K562 (cell line): ENCODE data around the gene PDE6D. TPM values are rescaled to one million over a fixed set of nuclear protein-coding genes. Genes with fewer than 3 reads are reported as not detected.

Source experiments
- ARID2 ChIP-seq: fragments of 450-650 bp; IDR thresholded peaks from 2 replicates; pipeline ENCODE4 v1.6.1; 2017; ENCODE audit warnings: antibody characterized with exemption, mild to moderate bottlenecking
- ATF4 ChIP-seq: fragments of 450-650 bp; formaldehyde crosslinking; IDR thresholded peaks from 2 replicates; pipeline ENCODE4 v1.4.0; 2022; ENCODE audit warnings: mild to moderate bottlenecking, moderate library complexity
- BRD9 ChIP-seq: fragments of 450-650 bp; IDR thresholded peaks from 2 replicates; pipeline ENCODE4 v1.6.1; 2018; ENCODE audit warnings: low read depth; ENCODE audit not compliant: partially characterized antibody
- CC2D1A ChIP-seq: fragments of 450-650 bp; IDR thresholded peaks from 2 replicates; pipeline ENCODE4 v1.6.1; 2017; ENCODE audit warnings: mild to moderate bottlenecking
- CCAR2 ChIP-seq: fragments of 200-400 bp; formaldehyde crosslinking; IDR thresholded peaks from 2 replicates; pipeline ENCODE4 v1.6.1; 2017; ENCODE audit warnings: mild to moderate bottlenecking, low read depth, low read length
- CHD7 ChIP-seq: fragments of 200-600 bp; sonication (generic); IDR thresholded peaks from one replicate; pipeline ENCODE4 v1.6.1; 2012; ENCODE audit warnings: mild to moderate bottlenecking, low read depth, low read length, inconsistent platforms
- CSDE1 ChIP-seq, 2 experiments: fragments of 450-650 bp; IDR thresholded peaks; 2 replicates each; pipeline ENCODE4 v1.6.1; 2016; ENCODE audit warnings: mild to moderate bottlenecking in 1 of 2
- EP400 ChIP-seq: fragments of 450-650 bp; IDR thresholded peaks from 2 replicates; pipeline ENCODE4 v1.6.1; 2017; ENCODE audit warnings: antibody characterized with exemption, mild to moderate bottlenecking, moderate library complexity
- NFIC ChIP-seq: fragments of 450-650 bp; IDR thresholded peaks from 2 replicates; pipeline ENCODE4 v1.6.1; 2017; ENCODE audit warnings: mild to moderate bottlenecking, inconsistent platforms
- RERE ChIP-seq: sonication (generic); formaldehyde crosslinking; IDR thresholded peaks from 2 replicates; pipeline ENCODE4 v1.8.0; 2023; ENCODE audit warnings: missing genetic modification reagents, mild to moderate bottlenecking, borderline replicate concordance
- polyA plus RNA-seq, 8 experiments: library from polyadenylated mRNA; depleted of rRNA in 4 of 8; stranded (reverse) in 5 of 8; unstranded in 3 of 8; fragments of >200 nt; fragmentation: Nextera tagmentation in 2 of 8; fragmentation: Illumina TruSeq in 1 of 8; extraction: Ambion mirVana in 2 of 8; extraction: Trizol in 1 of 8; gene quantifications; 2 replicates each; pipeline versions ENCODE4 v1.2.1 to v1.2.3, GENCODE V29; 2011 to 2014; ENCODE audit warnings: inconsistent platforms in 1 of 8, missing spikeins in 1 of 8
- total RNA-seq, 7 experiments: library from RNA; depleted of rRNA in 6 of 7; stranded (reverse); fragments of >200 nt in 6 of 7; fragmentation: Illumina TruSeq in 2 of 7; extraction: Trizol in 2 of 7; gene quantifications; 2 replicates each; pipeline versions ENCODE4 v1.2.1 to v1.2.3, GENCODE V29; 2011 to 2021; ENCODE audit warnings: low replicate concordance in 1 of 7

The PDE6D gene
- total and polyA plus RNA-seq, 9 of the 15 experiments (the other 6 are each of a cell fraction or from before 2014, with no cell fraction given): 0.65 to 11.6 (median 7.0) TPM

- TF ChIP-seq BRD9 (no peak), RERE (CRISPR knock-in tag) (no peak), ATF4 (CRISPR knock-in tag) (no peak), ARID2 (no peak), CHD7 (no peak), CC2D1A (no peak), EP400 (peak; percentile 48; the same call in 1 of the 2 replicates), CCAR2 (no peak), NFIC (no peak), CSDE1 (IDR thresholded peaks at IDR 0.05) (no peak)
These were observed 70.9 kb downstream of the PDE6D start (continued) for GRCh38 chr2:231709981-231710798.
